H1 (cell line): ENCODE measurements around the gene GFAP. TPM values are rescaled to one million over a fixed set of nuclear protein-coding genes. Genes with fewer than 3 reads are reported as not detected.

Experiments
- CBX5 ChIP-seq: fragments of 300-800, 300-1000 bp; sonication (generic); IDR thresholded peaks from 2 replicates; pipeline ENCODE4 v1.7.1; 2016; ENCODE audit warnings: antibody characterized with exemption, low read length, low read depth
- CHD1 ChIP-seq: IDR thresholded peaks from 2 replicates; pipeline ENCODE4 v1.6.1; 2012; ENCODE audit warnings: low read depth, low read length, improper control_type of control experiment
- CHD7 ChIP-seq: fragments of 300-600 bp; sonication (generic); IDR thresholded peaks from 2 replicates; pipeline ENCODE4 v1.7.1; 2012; ENCODE audit warnings: low read length, moderate library complexity, mild to moderate bottlenecking, inconsistent platforms; ENCODE audit not compliant: insufficient replicate concordance
- CREB1 ChIP-seq: IDR thresholded peaks from 2 replicates; pipeline ENCODE4 v1.6.1; 2012; ENCODE audit warnings: inconsistent platforms
- EP300 ChIP-seq, 2 experiments: IDR thresholded peaks; 1 replicate in 1 of 2; 2 replicates in 1 of 2; pipeline ENCODE4 v1.6.1; 2011 to 2012; ENCODE audit warnings: low read depth in 2 of 2, low read length in 2 of 2, mild to moderate bottlenecking in 2 of 2, borderline replicate concordance in 1 of 2, inconsistent platforms in 1 of 2, moderate library complexity in 1 of 2
- EZH2 ChIP-seq: fragments of 200-600 bp; sonication (generic); IDR thresholded peaks from 2 replicates; pipeline ENCODE4 v1.7.1; 2012; ENCODE audit warnings: low read depth, mild to moderate bottlenecking, moderate library complexity, low read length, inconsistent platforms; ENCODE audit not compliant: severe bottlenecking
- NRF1 ChIP-seq: IDR thresholded peaks from 2 replicates; pipeline ENCODE4 v1.6.1; 2011; ENCODE audit warnings: mild to moderate bottlenecking, low read depth, low read length, improper control_type of control experiment
- USF2 ChIP-seq: IDR thresholded peaks from 2 replicates; pipeline ENCODE4 v1.6.1; 2011; ENCODE audit warnings: low read length, improper control_type of control experiment
- polyA plus RNA-seq, 7 experiments: library from polyadenylated mRNA; depleted of rRNA in 3 of 7; stranded (reverse) in 5 of 7; unstranded in 2 of 7; fragments of >200 nt in 5 of 7; fragments of 200-250 nt in 2 of 7; gene quantifications; 1 replicate in 5 of 7; 2 replicates in 1 of 7; 4 replicates in 1 of 7; pipeline versions ENCODE4 v1.2.1 to v1.2.3, GENCODE V29; 2011 to 2013; ENCODE audit warnings: missing spikeins in 2 of 7, mixed read lengths in 2 of 7
- total RNA-seq: library from RNA; stranded (reverse); fragmentation: NEBNext Ultra II Directional; extraction: Animal tissue kit (Norgen Biotek cat#: 25700); gene quantifications from 2 replicates; pipeline ENCODE4 v1.2.1, GENCODE V29; 2021

The GFAP gene
- total and polyA plus RNA-seq, 2 of the 8 experiments (the other 6 are each of a cell fraction or from before 2014, with no cell fraction given) = 1.3 to 1.5 TPM

GRCh38 chr17:44906763-44907728 lies 8.3 kb downstream of the GFAP start (continued):
- no peak for TF ChIP-seq CHD7
- no peak for TF ChIP-seq EP300 (IDR thresholded peaks at IDR 0.05; ENCODE audit: borderline replicate concordance in 1 of 2, low read depth in 2 of 2, low read length in 2 of 2)
- no peak for TF ChIP-seq NRF1
- no peak for TF ChIP-seq CREB1
- TF ChIP-seq CBX5 = no peak
- TF ChIP-seq EZH2 = no peak
- TF ChIP-seq CHD1 = no peak
- no peak for TF ChIP-seq USF2
